PC-9 (cell line): ENCODE measurements around the gene SLC45A3.

Source experiments
- CTCF ChIP-seq: fragments of 200-600 bp; sonication (generic); conservative IDR thresholded peaks from 2 replicates; pipeline ENCODE4 v1.6.1; 2017; ENCODE audit warnings: mixed run types, antibody characterized with exemption, mild to moderate bottlenecking, moderate library complexity
- EZH2 ChIP-seq: fragments of 200-600 bp; sonication (generic); IDR thresholded peaks from 2 replicates; pipeline ENCODE4 v1.8.0; 2017; ENCODE audit warnings: antibody characterized with exemption, low read depth

GRCh38 chr1:205663286-205663936 is 16.9 kb downstream of the SLC45A3 start:
- TF ChIP-seq EZH2 (no peak), CTCF (no peak)
